Fibroblast of peridontal ligament (primary cell): ENCODE measurements around the gene CORO2A.
A peak's percentile ranks its signal among the peaks of the same experiment; 100 is the strongest.
"Not testable (repeated sequence)": the region's sequence is repeated elsewhere in the genome, so short reads cannot be mapped to it uniquely, and the experiment has no call there.

ENCODE experiments used
- DNase-seq: peaks from one replicate; pipeline ENCODE4 v3.0.0-alpha.2; 2010; ENCODE audit errors: extremely low read depth

The CORO2A gene

GRCh38 chr9:98142182-98142907, 50.1 kb downstream of the CORO2A start:
- no peak for DNase-seq

- no peak for DNase-seq
Measured at GRCh38 chr9:98140503-98140902, 51.9 kb downstream of the CORO2A start.

- DNase-seq, result no peak
Measured at GRCh38 chr9:98136489-98136888, 55.9 kb downstream of the CORO2A start.

GRCh38 chr9:98135938-98136337, 56.5 kb downstream of the CORO2A start:
- DNase-seq, result no peak

GRCh38 chr9:98135558-98135934, 56.9 kb downstream of the CORO2A start:
- no peak for DNase-seq

- DNase-seq, result no peak
Measured at GRCh38 chr9:98134702-98135557, 57.5 kb downstream of the CORO2A start.

GRCh38 chr9:98132806-98133631, 59.4 kb downstream of the CORO2A start:
- no peak for DNase-seq

GRCh38 chr9:98132158-98132557, 60.3 kb downstream of the CORO2A start:
- no peak for DNase-seq

GRCh38 chr9:98130576-98131228, 61.7 kb downstream of the CORO2A start:
- no peak for DNase-seq

GRCh38 chr9:98130060-98130459, 62.4 kb downstream of the CORO2A start:
- not testable (repeated sequence) for DNase-seq

- DNase-seq, result no peak
Measured at GRCh38 chr9:98129451-98129881, 63.0 kb downstream of the CORO2A start.

GRCh38 chr9:98128316-98128715, 64.1 kb downstream of the CORO2A start:
- DNase-seq, result no peak

- no peak for DNase-seq
Measured at GRCh38 chr9:98127226-98127625, 65.2 kb downstream of the CORO2A start.

- no peak for DNase-seq
Measured at GRCh38 chr9:98124637-98125426, 67.6 kb downstream of the CORO2A start.

- not testable (repeated sequence) for DNase-seq
Measured at GRCh38 chr9:98124091-98124490, 68.3 kb downstream of the CORO2A start.

GRCh38 chr9:98121058-98121457, 71.4 kb downstream of the CORO2A start:
- no peak for DNase-seq

- DNase-seq, result no peak
Measured at GRCh38 chr9:98120476-98120875, 72.0 kb downstream of the CORO2A start.

GRCh38 chr9:98118640-98119601, 73.5 kb downstream of the CORO2A start, which contains the start of gene TRIM14:
TRIM14 (minus strand) TSS chr9:98119222; CDS start chr9:98119188, 34 bp downstream.
- DNase-seq, result peak; percentile 6

- DNase-seq, result peak; percentile 8
Measured at GRCh38 chr9:98117984-98118639, 74.3 kb downstream of the CORO2A start.
